LNCaP clone FGC (cell line): Measurements from ENCODE around the gene LTBR.

Source experiments
- DNase-seq: peaks from one replicate; pipeline ENCODE4 v3.0.0-alpha.2; 2011; ENCODE audit warnings: low read depth
- H3K4me3 ChIP-seq: 2 replicates; pipeline ENCODE4 v1.5.1; 2011; ENCODE audit warnings: mild to moderate bottlenecking, low read depth, low read length, control low read depth
- TF ChIP-seq, protein P1 (sequence below): IDR thresholded peaks from 2 replicates; pipeline ENCODE4 v1.5.1; 2012; ENCODE audit warnings: mild to moderate bottlenecking; ENCODE audit not compliant: control insufficient read depth, insufficient read depth; ENCODE audit errors: extremely low read depth

Gene LTBR

DNA sequence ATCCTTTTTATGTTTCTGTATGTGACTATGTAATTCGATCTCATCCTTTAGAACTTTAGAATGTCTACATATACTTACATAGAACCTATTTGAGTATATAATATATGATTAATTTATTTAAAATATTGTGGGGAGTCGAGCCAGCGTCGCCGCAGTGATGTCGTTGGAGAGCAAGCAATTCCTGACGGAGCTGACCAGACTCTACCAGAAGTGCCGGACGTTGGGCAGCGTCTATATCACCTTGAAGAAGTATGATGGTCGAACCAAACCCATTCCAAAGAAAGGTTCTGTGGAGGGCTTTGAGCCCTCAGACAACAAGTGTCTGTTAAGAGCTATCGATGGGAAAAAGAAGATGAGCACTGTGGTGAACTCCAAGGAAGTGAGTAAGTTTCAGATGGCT is 54.4 kb downstream of the LTBR start:
- no peak for DNase-seq
- TF ChIP-seq, protein P1, sequence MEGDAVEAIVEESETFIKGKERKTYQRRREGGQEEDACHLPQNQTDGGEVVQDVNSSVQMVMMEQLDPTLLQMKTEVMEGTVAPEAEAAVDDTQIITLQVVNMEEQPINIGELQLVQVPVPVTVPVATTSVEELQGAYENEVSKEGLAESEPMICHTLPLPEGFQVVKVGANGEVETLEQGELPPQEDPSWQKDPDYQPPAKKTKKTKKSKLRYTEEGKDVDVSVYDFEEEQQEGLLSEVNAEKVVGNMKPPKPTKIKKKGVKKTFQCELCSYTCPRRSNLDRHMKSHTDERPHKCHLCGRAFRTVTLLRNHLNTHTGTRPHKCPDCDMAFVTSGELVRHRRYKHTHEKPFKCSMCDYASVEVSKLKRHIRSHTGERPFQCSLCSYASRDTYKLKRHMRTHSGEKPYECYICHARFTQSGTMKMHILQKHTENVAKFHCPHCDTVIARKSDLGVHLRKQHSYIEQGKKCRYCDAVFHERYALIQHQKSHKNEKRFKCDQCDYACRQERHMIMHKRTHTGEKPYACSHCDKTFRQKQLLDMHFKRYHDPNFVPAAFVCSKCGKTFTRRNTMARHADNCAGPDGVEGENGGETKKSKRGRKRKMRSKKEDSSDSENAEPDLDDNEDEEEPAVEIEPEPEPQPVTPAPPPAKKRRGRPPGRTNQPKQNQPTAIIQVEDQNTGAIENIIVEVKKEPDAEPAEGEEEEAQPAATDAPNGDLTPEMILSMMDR = no peak
- no peak overlapping the region for H3K4me3 ChIP-seq

DNA sequence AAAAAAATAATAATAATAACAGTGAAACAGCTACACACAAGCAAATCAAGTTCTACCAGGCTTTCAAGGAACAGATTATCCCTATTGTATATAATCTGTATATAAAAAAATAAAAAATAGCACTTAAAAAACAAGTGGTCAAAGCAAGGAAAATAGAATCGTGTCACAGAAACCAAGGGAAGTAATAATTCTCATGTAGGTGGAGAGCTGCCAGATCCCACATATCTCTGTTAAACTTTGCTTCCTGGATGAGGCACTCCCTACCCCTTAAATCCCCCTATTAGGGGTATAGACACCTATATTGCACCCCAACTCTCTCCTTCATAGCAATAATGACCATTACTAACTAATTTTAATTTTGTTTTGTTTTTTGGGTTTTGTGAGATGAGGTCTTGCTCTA is 56.4 kb downstream of the LTBR start:
- TF ChIP-seq, protein P1 = no peak
- H3K4me3 ChIP-seq = no peak overlapping the region
- DNase-seq = no peak
